Dedifferentiated amniotic fluid mesenchymal stem cell (primary cell): ENCODE measurements around the gene NUP160.
"Not testable (repeated sequence)": the region's sequence is repeated elsewhere in the genome, so short reads cannot be mapped to it uniquely, and the experiment has no call there.

Source experiments
- DNase-seq: peaks from one replicate; pipeline ENCODE4 v3.0.0-alpha.2; 2016; ENCODE audit errors: extremely low spot score

NUP160 gene

DNA sequence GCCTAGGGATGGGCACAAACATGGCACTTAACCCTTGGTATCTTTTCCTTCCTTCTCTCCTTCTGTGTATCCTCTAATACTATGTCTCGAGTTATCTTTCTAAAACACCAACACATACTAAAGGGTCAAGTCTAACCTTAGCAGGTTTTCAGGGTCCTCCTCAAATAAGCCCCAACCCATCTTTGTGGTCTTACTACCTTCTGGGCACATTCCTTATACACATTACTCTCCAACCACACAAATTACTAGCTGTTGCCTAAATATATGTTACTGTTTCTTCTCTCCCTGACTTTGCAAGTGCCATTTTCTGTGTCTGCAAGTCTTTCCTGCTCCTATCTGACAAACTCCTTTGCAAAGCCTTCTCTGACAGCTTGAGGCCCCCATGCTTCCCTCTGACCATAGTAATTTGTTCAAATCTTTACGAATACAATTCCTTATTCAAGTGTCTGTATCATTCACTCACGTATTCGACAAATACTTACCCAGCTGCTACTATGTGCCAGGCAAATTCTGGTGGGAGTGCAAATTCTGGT, 15.8 kb upstream of the NUP160 start:
- no peak for DNase-seq

DNA sequence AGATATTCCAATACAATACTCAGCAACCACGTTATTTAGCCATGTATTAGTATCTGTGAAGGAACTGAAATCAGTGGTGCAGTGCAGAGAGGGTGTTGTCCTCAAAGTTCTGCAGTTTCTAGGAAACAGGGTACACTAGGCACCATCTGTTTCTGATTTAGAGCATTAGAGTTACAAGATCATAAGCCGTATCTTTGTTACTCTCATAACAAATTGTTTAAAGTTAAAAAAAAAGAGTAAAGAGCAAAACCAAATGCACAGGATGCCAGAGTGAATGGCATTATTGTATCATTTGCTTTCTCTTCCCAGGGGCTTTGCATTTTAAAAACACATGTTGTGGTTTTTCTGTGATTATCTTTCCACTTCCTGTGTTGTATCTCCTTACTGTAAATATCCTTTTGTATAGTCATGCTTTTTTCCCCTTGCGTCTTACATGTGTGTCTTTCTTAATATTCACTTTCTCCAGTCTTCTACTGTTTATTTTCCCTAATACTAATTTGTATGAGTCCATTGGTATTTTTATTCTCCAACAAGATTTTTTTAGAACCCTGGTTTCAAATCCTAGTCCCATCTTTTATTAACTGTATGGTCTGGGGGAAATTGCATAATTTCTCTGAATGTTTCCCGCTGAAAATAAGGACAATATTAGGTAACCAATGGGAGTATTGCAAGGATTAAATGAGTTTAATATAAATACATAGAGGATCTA, 15.2 kb upstream of the NUP160 start:
- peak; percentile 92 for DNase-seq

DNA sequence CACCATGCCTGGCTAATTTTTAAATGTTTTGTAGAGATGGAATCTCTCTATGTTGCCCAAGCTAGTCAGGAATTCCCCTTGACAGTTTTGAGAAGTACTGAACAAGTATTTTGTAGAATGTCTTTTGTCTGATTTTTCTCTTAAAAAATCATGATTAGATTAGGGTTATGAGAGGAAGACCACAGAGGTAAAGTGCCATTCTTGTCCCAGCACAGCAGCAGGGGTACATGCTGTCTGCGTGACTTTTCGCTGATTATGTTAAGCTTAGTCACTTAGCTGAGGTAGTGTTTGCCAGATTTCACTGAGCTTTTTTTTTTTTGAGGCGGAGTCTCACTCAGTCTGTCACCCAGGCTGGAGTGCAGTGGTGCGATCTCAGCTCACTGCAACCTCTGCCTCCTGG, 13.6 kb upstream of the NUP160 start:
- DNase-seq = no peak

DNA sequence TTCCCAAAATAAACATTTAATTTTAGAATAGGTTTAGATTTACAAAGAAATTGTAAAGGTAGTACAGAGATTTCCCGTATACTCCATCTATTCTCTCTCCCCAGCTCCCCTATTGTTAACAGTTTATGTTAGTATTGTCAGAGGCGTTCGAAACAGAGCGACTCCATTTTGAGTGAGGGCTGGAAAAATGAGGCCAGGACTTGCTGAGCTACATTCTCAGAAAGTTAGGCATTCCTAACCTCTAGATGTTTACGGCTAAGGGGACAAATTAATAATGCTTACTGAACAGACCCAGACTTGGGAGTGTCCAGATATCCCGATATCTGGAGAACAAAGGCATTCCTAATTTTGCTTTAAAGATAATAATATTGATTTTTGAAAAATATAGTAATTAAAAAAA, 12.4 kb upstream of the NUP160 start:
- no peak for DNase-seq

DNA sequence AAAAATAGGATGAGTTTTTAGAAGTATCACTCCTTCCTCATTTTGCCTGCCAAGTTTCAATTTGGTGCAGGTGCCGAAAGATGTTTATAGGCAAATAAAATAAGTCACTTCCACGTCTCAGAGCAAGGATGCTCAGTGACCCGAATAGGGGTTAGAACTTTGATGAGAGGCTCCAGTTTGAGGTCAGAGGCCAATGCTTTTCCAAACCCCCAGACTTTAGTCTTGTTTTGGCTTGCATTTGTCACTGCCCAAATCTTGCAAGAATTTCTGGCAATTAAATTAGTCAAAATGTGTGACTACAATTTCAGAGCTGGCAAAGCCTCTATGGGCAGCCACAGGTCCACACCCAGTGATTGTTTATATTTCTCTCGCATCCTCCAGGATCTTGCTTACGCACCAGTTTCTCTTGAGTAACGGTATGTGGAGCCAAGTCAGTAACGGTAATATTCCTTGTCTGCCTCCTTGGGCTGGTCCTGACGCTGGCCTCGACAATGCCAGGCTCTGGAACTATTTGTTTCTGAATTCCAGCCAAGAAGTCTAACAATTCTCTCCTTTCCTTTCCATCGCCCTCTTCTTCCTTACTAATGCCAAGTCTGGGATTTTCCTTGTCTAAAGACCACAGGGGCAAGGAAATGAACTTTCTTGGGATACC, 9.9 kb upstream of the NUP160 start:
- peak; percentile 90 for DNase-seq

DNA sequence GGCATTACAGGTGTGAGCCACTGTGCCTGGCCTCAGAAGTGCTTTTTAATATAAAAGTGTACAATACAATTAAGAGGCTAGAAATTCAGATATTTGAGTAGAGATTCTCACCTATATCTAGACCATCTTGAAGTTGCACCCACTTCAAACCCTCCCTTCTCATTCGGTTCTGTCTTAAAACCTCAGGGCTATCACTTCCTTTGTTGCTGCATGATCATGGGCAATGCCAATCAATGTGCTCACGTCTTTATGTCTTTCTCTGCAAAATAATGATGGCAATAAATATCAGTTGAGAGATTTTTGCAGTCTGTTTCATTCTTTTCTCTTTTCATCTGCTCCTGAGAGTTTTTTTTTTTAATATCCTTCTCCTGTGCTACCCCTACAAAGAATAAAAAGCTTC, 9.3 kb upstream of the NUP160 start:
- DNase-seq = no peak

DNA sequence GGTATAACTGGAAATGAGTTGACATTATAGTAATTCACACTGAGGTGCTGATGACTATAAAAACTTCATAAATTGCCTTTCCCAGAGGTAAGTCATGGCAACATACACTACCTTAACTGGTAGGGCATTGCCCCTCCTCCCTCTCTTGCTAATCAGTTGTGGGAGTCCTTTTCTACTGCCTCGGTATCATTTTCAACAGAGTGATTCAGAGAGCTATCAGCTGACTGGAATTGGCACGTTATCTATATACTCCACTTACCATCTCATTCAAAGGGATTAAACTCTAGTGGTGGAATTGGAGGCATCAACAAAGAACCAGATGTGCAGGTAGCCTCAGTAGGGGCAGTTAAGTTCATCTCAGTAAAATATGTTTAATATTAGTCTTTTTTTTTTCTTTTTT, 8.0 kb upstream of the NUP160 start:
- no peak for DNase-seq

DNA sequence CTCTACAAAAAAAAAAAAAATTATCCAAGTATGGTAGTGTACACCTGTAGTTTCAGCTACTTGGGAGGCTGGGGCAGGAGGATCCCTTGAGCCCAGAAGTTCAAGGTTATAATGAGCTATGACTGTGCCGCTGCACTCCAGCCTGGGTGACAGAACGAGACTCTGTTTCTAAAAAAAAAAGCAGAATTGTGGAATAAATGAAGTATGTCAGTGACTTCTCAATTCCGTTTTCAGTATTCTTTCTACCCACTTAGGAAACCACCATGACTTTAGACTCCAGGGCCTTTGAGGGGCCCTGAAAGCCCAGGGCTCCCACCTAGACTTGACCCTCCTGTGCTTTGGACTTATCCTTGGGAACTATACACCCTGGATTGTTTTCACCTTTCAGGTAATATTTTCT, 6.5 kb upstream of the NUP160 start:
- no peak for DNase-seq

DNA sequence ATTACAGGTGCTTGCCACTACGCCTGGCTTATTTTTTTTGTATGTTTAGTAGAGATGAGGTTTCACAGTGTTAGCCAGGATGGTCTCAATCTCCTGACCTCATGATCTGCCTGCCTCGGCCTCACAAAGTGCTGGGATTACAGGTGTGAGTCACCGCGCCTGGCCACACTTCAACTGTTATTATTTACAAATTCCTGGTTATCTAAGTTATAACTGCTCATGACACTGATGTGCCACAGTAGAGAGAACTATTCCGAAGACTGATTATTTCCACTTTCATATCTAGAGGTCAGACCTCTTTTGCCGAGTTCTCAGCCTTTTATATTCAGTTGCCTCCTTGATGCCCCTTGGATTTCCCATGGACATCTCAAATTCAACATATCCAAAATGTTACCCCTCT, 3.9 kb upstream of the NUP160 start:
- no peak for DNase-seq

DNA sequence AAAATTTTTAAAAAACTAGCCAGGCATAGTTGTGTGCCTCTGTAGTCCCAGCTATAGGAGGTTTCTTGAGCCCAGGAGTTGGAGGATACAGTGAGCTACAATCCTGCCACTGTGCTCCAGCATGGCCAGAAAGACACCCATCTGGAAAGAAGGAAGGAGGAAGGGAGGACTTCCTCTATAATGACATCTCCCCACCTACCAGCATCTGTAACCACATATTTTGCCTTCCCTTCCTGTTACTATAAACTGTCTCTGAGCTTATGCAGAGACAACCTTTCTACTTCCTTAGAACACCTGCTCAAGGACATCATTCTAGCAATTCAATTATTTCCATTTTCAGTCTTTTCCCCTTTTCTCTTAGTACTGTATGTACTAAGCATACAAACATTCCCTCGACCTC, 2.2 kb upstream of the NUP160 start:
- DNase-seq = no peak

DNA sequence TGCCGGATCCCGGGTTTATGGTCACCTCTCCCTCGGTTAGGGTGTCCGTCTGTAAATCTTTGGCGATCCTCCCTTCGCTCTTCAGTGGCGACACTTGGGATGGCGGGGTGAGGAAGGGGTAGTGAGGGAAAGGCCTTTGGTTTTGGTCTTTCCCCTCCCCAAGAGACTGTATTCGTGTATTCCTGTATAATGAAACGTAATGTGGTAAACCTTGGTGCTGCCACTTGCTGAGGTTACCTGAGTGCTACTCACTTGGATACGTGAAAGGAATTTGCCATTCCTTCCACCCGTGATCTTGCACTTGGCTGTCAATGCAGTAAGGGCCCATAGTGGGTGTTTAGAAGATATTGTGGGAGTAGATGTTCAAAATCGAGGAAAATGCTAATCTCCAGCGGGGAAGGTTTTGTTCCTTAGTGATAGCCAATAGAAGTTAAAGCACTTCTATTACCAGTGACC, 578 bp upstream of the NUP160 start:
- no peak for DNase-seq

DNA sequence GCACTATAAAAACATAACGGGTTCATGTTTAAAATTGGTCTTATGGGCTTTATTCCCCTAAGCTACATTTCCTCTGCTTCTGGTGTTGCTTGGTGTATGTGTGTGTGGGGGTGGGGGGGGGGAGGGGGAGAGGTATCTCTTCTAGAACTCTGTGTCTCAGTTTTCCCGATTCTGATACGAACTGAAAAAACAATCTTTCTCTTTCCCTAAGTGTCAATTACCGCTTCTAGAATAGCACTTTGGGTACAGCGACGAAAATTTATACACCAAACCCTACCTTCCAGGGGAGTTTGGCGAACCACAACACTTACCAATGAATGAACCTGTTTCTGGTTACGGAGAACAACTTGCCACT, 636 bp downstream of the NUP160 start:
- no peak for DNase-seq

DNA sequence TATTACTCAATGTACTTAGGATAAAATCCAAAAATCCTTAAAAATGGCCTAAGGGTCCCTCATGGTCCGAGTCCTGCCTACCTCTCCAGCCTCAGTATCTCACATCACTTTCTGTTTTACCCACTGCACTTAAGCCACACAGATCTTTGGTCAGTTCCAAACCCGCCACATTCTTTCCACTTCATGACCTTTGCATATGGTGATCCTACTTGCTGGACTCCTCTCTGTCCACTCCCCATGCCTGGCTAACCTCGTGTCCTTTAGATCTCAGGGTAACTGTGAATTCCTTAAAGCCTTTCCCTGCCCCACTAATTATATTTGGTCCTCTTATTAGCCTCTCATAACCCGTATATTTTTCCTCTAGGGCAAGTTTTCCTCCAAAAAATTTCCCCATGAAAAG, 1.2 kb downstream of the NUP160 start:
- no peak for DNase-seq

DNA sequence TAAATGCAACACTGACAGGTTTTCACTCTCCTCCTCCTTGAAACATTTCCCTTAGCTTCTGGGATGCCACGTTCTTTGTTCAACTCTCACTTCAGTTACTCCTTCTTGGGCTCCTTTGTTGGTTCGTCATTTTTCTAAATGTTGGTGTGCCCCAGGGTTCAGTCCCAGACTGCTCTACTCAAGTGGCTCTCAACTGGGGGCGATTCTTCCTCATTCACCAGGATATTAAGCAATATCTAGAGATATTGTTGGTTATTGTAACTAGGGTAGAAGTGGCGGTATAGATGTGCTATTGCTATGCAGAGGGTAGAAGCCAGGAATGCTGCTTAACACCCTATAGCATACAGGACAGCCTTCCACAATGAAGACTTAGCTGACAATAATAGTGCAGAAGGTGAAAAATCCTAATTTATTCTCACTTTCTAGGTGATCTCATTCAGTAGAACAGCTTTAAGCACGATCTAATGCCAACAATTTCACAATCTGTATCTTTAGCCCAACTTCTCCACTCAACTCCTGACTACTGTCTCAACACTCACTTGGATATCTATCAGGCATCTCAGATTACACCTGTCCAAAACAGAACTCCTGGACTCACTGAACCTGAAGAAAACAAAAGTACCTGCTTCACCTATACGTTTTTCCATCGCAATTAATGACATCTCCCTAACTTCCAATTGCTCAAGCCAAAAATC, 4.6 kb downstream of the NUP160 start:
- DNase-seq = no peak

DNA sequence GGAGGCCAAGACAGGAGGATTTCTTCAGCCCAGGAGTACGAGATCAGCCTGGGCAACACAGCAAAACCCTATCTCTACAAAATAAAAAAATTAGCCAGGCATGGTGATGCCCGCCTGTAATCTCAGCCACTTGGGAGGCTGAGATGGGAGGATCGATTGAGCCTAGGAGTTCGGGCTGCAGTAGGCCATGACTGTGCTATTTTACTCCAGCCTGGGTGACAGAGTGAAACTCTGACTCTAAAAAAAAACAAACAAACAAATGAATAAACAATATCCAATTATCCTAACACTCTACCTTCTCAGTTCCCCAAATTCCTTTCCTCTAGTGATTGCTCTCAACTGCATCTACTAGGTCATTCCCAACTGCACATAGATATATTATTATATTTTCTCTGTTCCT, 5.4 kb downstream of the NUP160 start:
- no peak for DNase-seq

DNA sequence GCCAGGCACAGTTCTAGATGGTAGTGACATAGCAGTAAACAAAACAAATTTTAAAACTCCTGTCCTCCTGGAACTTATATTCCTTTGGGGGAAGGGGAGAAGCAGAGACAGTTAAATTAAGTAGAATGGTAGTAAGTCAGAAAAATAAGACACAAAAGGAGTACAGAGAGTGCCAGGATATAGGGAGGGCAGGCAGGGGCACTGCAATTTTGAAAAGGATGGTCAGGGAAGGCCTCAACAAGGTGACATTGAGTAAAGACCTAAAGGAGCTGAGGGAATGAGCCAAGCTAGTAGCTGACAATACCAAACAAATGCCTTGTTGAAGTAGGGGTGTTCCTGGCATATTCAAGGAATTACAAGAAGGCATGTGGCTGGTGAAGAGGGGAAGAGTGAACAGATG, 10.2 kb downstream of the NUP160 start:
- DNase-seq = no peak

DNA sequence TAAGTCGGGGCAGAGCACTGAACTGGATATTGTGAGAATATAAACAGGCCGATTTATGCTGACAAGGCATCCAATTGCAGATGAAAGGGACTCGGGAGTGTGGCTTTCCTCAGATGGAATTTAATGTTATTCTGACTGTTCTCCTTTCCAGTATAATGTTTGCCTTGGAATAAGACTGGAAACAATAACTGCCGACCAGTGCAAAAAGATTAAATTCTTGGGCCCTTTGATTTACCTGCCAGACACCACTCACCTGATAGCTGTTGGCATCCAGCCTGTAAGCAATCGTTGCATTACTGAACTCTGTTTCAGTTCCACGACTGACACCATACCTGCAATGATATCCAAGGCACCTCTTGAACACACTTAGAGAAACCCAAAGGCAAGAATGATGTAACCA, 10.9 kb downstream of the NUP160 start:
- DNase-seq = no peak

DNA sequence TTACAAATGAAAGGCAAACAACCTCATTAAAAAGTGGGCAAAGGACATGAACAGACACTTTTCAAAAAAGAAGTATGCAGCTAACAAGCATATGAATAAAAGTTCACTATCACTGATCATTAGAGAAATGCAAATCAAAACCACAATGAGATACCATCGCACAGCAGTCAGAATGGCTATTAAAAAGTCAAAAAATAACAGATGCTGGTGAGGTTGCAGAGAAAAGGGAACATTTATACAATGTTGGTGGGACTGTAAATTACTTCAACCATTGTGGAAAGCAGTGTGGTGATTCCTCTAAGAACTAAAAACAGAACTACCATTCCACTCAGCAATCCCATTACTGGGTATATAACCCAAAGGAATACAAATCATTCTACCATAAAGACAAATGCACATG, 18.1 kb downstream of the NUP160 start:
- not testable (repeated sequence) for DNase-seq

DNA sequence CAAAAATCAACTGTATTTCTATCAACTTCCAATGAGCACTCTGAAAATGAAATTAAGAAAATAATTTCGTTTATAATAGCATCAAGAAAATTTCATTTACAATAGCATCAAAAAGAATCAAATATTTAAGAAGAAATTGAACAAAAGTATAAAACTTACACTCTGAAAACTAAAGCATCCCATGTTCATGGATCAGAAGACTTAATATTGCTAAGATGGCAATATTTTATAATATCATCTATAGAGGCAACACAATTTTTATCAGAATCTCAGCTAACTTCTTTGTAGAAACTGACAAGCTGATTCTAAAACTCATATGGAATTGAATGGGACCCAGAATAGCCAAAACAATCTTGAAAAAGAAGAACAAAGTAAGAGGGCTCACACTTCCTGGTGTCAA, 19.9 kb downstream of the NUP160 start:
- no peak for DNase-seq

DNA sequence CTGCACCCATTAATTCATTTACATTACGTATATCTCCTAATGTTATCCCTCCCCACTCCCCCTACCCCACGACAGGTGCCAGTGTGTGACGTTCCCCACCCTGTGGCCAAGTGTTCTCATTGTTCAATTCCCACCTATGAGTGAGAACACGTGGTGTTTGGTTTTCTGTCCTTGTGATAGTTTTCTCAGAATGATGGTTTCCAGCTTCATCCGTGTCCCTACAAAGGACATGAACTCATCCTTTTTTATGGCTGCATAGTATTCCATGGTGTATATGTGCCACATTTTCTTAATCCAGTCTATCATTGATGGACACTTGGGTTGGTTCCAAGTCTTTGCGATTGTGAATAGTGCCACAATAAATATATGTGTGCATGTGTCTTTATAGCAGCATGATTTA, 25.5 kb downstream of the NUP160 start:
- DNase-seq = not testable (repeated sequence)

DNA sequence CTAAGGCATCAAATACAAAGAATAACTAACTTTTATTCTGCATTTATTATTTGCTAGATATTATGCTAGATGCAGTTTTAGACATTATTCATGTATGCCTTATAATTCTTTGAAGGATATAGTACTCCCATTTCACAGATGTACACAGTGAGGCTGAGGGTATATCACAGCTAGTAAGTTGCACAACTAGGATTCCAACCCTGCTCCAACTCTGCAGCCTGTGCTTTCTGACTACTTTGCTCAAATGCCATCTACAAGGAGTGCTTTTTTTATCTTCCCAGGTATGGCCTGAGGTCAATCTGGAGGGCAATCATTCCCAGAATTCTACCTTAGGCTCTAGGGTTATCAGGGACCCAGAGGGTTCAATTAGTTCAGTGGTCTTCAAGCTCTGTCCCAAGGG, 28.4 kb downstream of the NUP160 start:
- no peak for DNase-seq

DNA sequence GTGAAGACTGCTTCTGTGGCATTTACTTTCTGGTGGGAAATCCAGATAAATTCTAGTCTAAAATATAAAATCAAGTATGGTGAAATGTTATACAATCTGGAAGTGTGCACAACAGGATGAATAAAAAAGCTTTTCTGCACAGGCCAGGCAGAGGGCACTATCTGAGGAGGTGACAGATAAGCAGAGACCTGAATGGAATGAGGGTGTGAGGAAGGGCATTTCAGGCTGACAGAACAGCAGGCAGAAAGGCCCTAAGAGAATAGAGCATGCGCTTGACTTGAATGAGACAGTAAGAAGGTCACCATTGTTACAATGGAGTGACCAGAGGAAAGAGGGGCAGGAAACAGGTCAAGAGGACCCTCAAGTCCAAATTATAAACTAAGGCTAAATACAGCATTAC, 47.4 kb downstream of the NUP160 start:
- DNase-seq = no peak

DNA sequence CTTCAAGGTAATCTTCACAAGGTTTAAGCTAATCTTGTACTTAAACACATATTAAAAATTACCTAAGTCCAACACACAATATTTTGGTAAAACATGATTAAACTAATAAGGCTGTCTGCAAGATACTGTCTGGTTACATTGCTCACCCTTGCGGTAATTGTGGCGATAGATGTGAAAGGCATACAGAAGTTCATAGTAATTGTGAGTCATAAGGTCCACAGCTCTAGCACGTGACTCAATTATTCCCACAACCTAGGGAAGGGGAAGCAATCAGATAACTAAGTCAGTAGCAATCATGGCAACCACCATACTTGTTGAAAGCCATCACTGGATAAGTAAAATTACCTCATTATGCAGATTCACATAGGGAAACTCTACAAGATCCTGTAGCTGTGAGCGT, 50.5 kb downstream of the NUP160 start:
- DNase-seq = no peak
